Measurements from ENCODE around the gene VEGFB. TPM values are rescaled to one million over a fixed set of nuclear protein-coding genes. Genes with fewer than 3 reads are reported as not detected.

Gene VEGFB
- total RNA-seq, 1 experiment from 2014 or later, result 43.4 TPM

DNA sequence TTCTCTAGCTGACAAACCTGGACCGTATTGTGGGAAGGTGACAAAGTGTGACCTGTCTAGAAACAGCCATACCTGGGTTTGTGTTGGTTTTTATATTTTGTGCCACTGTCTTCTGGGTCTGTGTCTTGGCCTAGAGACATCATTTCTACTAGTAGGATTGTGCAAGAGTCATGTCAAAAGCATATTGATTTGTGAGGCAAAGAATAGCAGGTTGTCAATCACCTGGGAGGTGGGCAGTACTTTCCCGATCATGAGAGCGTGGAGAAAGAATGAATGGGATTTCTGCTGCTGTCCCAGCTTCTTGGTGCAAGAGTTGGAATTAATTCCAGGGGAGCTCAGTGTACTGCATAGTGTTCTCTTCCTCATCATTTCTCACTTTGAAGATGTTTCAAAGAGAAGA, 32.8 kb upstream of the VEGFB start:
- DNase-seq, result no peak
- Histone ChIP-seq H4K20me1 (ENCODE audit: insufficient read depth, low read depth, low read length) (peaks cover 5% of the 10 kb centered on the region; the same call in 1 of the 2 replicates), H3K9me3 (ENCODE audit: low read length) (no peaks in the 10 kb centered on the region), H2AFZ (ENCODE audit: low read length) (no peak overlapping the region), H3K9me2 (replicated peaks; ENCODE audit: insufficient read depth, low read length) (no peaks in the 10 kb centered on the region), H3K9ac (ENCODE audit: low read length) (no peak overlapping the region), H3K4me3 (ENCODE audit: low read length) (no peak overlapping the region), H3K79me2 (ENCODE audit: low read length) (peaks cover 10% of the 10 kb centered on the region), H3K27ac (ENCODE audit: low read length) (no peak overlapping the region), H3K36me3 (ENCODE audit: insufficient read depth, low read length) (peaks cover 46% of the 10 kb centered on the region; the same call in 1 of the 2 replicates), H3K4me2 (ENCODE audit: low read depth, low read length, poor library complexity, severe bottlenecking) (no peak overlapping the region), H3K27me3 (ENCODE audit: low read length) (no peaks in the 10 kb centered on the region), H3K4me1 (ENCODE audit: low read length) (peaks cover 44% of the 10 kb centered on the region)

DNA sequence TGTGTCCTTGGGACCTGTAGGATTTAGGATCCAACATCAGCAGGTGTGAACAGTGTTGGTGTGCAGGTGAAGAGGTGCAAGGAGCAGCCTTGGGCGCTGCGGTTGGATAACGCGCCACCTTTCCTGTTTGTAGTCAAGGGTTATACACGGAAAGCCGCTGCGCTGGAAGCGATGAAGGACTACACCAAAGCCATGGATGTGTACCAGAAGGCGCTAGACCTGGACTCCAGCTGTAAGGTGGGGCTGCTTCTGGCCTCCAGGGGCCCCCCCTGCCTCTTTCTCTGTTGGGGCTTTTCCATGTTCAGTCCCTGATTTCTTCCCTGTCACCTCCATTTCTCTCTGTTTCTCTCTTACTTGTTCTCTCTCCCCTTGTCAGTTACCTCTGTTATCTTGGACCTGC, 31.4 kb upstream of the VEGFB start:
- Histone ChIP-seq H3K9me2 (replicated peaks; ENCODE audit: insufficient read depth, low read length) (no peaks in the 10 kb centered on the region), H3K27me3 (ENCODE audit: low read length) (no peaks in the 10 kb centered on the region), H3K4me1 (ENCODE audit: low read length) (peaks cover 58% of the 10 kb centered on the region), H3K36me3 (ENCODE audit: insufficient read depth, low read length) (peaks cover 32% of the 10 kb centered on the region; the same call in 1 of the 2 replicates), H3K9ac (ENCODE audit: low read length) (no peak overlapping the region), H3K27ac (ENCODE audit: low read length) (no peak overlapping the region), H3K79me2 (ENCODE audit: low read length) (peaks cover 14% of the 10 kb centered on the region; the same call in 1 of the 2 replicates), H4K20me1 (ENCODE audit: insufficient read depth, low read depth, low read length) (peaks cover 5% of the 10 kb centered on the region; the same call in 1 of the 2 replicates), H3K4me3 (ENCODE audit: low read length) (no peak overlapping the region), H3K9me3 (ENCODE audit: low read length) (no peaks in the 10 kb centered on the region), H3K4me2 (ENCODE audit: low read depth, low read length, poor library complexity, severe bottlenecking) (no peak overlapping the region), H2AFZ (ENCODE audit: low read length) (no peak overlapping the region)
- DNase-seq, result no peak

DNA sequence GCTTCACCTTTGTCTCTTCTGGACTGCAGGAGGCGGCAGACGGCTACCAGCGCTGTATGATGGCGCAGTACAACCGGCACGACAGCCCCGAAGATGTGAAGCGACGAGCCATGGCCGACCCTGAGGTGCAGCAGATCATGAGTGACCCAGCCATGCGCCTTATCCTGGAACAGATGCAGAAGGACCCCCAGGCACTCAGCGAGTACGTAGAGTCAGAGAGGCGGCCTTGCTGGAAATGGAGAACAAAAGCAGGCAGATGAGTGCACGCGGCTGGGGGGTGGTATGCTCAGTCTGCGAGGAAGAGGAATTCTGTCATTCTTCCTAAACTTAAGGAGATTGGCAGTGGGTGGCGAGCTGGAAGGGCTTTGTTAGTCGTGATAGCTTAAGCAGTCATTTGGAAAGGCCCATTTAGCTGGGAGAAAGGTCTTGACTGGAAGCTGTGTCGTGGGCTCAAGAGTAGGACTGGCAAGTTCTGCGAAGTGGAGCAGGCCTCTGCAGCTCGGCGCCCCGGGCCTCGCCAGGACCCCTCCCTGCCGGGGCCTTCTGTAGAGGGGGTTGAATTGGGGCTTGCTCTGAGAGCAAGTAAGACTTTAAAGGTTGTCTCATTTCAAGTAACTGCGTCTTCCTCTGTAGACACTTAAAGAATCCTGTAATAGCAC, 30.8 kb upstream of the VEGFB start:
- Histone ChIP-seq H3K9ac (ENCODE audit: low read length) (no peak overlapping the region), H2AFZ (ENCODE audit: low read length) (no peak overlapping the region), H3K4me1 (ENCODE audit: low read length) (peaks cover 64% of the 10 kb centered on the region), H3K9me2 (replicated peaks; ENCODE audit: insufficient read depth, low read length) (no peaks in the 10 kb centered on the region), H3K9me3 (ENCODE audit: low read length) (no peaks in the 10 kb centered on the region), H3K4me3 (ENCODE audit: low read length) (no peak overlapping the region), H4K20me1 (ENCODE audit: insufficient read depth, low read depth, low read length) (peaks cover 5% of the 10 kb centered on the region; the same call in 1 of the 2 replicates), H3K4me2 (ENCODE audit: low read depth, low read length, poor library complexity, severe bottlenecking) (no peak overlapping the region), H3K79me2 (ENCODE audit: low read length) (peaks cover 18% of the 10 kb centered on the region; the same call in 1 of the 2 replicates), H3K36me3 (ENCODE audit: insufficient read depth, low read length) (peaks cover 33% of the 10 kb centered on the region; the same call in 1 of the 2 replicates), H3K27me3 (ENCODE audit: low read length) (no peaks in the 10 kb centered on the region), H3K27ac (ENCODE audit: low read length) (no peak overlapping the region)
- no peak for DNase-seq

DNA sequence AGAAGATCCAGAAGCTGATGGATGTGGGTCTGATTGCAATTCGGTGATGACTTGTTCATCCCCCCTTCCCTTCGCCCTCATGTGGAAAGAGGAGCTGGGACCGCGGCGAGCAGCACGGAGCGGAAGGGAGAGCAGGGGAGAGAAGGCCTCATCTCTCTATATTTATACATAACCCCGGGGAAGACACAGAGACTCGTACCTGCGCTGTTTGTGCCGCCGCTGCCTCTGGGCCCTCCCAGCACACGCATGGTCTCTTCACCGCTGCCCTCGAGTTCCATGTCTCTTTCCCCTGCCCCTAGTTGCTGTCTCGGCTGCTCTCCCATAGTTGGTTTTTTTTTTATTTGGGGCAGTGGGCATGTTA, 30.3 kb upstream of the VEGFB start:
- H3K27ac ChIP-seq (ENCODE audit: low read length), result peak overlapping the region; percentile 92; the same call in 1 of the 2 replicates
- peaks cover 36% of the 10 kb centered on the region; the same call in 1 of the 2 replicates for H3K36me3 ChIP-seq (ENCODE audit: insufficient read depth, low read length)
- no peaks in the 10 kb centered on the region for H3K27me3 ChIP-seq (ENCODE audit: low read length)
- H3K79me2 ChIP-seq (ENCODE audit: low read length), result peaks cover 18% of the 10 kb centered on the region; the same call in 1 of the 2 replicates
- peak overlapping the region; percentile 90 for H3K4me2 ChIP-seq (ENCODE audit: low read depth, low read length, poor library complexity, severe bottlenecking)
- peaks cover 66% of the 10 kb centered on the region for H3K4me1 ChIP-seq (ENCODE audit: low read length)
- H3K9ac ChIP-seq (ENCODE audit: low read length), result no peak overlapping the region
- H4K20me1 ChIP-seq (ENCODE audit: insufficient read depth, low read depth, low read length), result peaks cover 5% of the 10 kb centered on the region; the same call in 1 of the 2 replicates
- H3K4me3 ChIP-seq (ENCODE audit: low read length), result no peak overlapping the region
- no peaks in the 10 kb centered on the region for H3K9me3 ChIP-seq (ENCODE audit: low read length)
- DNase-seq, result no peak
- H2AFZ ChIP-seq (ENCODE audit: low read length), result no peak overlapping the region
- no peaks in the 10 kb centered on the region for H3K9me2 ChIP-seq (replicated peaks; ENCODE audit: insufficient read depth, low read length)

DNA sequence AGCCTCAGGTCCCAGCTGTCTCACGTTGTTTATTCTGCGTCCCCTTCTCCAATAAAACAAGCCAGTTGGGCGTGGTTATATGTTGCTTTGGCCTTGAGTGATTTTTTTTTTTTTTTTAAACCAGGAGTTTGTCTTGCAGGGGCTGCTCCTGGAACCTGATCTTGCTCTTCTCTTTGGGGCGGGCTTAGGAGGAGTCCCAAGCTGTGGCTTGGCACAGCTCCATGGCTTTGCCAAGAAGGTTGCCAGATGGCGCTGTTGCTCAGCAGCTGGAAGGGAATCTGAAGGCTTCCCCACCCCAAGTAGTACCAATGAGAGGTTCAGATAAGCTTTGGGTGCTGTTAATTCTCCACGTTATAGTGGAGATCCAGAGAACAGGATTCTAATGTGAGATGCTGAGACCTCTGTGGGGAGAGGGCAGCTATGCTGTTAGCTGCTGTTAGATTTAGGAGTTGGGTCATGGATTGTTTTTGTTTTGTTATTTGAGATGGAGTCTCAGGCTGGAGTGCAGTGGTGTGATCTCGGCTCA, 29.9 kb upstream of the VEGFB start:
- Histone ChIP-seq H3K36me3 (ENCODE audit: insufficient read depth, low read length) (peaks cover 36% of the 10 kb centered on the region; the same call in 1 of the 2 replicates), H3K9me3 (ENCODE audit: low read length) (no peaks in the 10 kb centered on the region)
- DNase-seq, result peak; percentile 93

DNA sequence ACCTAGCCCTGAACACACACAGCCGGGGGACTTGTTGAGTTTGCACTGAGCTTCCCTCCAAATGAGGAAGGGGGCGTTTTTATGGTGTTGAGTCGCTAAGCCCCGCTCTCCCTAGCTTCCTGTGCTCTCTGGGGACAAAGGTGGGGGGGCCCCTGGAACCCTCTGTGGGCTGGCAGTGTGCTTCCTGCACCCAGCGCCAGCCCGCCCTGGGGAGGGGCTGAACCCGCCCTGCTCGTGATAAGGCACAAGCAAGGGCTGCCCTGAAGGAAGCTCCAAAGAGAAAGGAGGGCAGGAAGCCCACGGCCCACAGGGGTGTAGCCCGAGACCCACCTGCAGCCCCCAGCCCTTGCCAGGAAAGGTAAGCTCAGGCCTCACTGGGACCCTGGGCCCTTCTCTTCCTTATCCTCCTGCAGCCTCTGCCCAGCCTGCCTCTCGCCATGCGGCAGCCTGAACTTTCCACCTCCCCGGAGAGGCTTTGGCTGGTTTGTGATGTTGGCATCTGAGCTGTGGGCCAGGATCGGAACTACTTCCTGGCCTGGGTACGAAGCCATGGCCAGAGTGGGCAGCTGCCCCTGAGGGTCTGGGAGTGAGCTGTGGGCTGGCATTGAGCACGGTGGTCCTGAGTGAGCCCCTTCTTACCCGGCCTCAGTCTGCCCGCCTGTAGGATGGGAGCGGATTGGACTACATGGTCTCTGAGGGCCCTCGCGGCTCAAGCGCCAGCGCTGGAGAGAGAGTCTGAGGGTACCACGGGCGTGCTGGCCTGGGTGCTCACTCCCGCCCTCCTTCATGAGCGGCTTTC, 27.7 kb upstream of the VEGFB start, which contains the start of gene FERMT3:
FERMT3 (plus strand) TSS at position 265 of the 799 bp plus-strand sequence. CDS start 644 bp downstream, outside the sequence.
- no peak within 1 kb of the TSS; the same call in 1 of the 2 replicates for H2AFZ ChIP-seq (ENCODE audit: low read length)

More for the DNA sequence above, 29.9 kb upstream of the VEGFB start:
- Histone ChIP-seq H2AFZ (ENCODE audit: low read length) (no peak overlapping the region), H3K79me2 (ENCODE audit: low read length) (peaks cover 18% of the 10 kb centered on the region; the same call in 1 of the 2 replicates), H3K4me2 (ENCODE audit: low read depth, low read length, poor library complexity, severe bottlenecking) (peak overlapping the region; percentile 90), H3K27me3 (ENCODE audit: low read length) (no peaks in the 10 kb centered on the region), H3K4me3 (ENCODE audit: low read length) (no peak overlapping the region), H4K20me1 (ENCODE audit: insufficient read depth, low read depth, low read length) (peaks cover 5% of the 10 kb centered on the region; the same call in 1 of the 2 replicates), H3K4me1 (ENCODE audit: low read length) (peaks cover 66% of the 10 kb centered on the region), H3K27ac (ENCODE audit: low read length) (peak overlapping the region; percentile 92), H3K9me2 (replicated peaks; ENCODE audit: insufficient read depth, low read length) (no peaks in the 10 kb centered on the region), H3K9ac (ENCODE audit: low read length) (0 out of 2 replicates have a peak overlapping the region, but pooled peaks have one; percentile 44)

DNA sequence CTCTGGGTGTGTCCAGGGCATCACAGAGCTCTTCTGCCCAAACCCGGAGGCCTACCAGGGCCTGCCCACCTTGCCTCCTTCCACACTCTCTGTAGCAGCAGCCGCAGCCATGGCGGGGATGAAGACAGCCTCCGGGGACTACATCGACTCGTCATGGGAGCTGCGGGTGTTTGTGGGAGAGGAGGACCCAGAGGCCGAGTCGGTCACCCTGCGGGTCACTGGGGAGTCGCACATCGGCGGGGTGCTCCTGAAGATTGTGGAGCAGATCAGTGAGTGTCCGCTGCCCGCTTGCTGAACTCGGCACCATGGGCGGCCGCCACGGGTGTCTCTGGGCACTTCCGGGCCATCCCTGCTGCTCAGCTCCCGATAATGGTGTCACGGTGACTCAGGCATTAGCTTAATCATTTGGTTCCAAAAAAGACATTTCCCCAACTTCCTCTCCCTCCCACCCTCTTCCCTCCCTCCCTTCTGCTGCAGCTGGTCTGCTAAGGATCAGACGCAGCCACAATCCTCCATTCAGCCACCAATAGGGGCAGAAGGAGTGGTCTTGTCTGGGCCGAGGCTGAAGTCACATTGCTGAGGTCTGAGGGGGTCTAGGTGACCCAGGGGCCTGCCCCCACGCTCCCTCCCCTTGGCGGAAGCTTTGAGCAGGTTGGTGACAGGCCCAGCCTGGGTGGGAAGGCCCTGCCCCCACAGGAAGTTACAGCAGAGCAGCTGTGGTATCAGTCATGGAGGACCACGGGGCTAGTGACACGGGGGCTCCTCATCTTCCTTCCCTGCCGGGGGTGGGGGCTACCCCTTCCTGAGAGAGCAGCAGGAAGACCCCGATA, 26.9 kb upstream of the VEGFB start:
- Histone ChIP-seq H3K9ac (ENCODE audit: low read length) (peak overlapping the region; percentile 91), H3K27ac (ENCODE audit: low read length) (peak overlapping the region; percentile 92), H2AFZ (ENCODE audit: low read length) (no peak overlapping the region; the same call in 1 of the 2 replicates), H3K9me3 (ENCODE audit: low read length) (no peaks in the 10 kb centered on the region), H3K4me3 (ENCODE audit: low read length) (peak overlapping the region; percentile 82), H3K4me2 (ENCODE audit: low read depth, low read length, poor library complexity, severe bottlenecking) (peak overlapping the region; percentile 90), H3K36me3 (ENCODE audit: insufficient read depth, low read length) (peaks cover 21% of the 10 kb centered on the region; the same call in 1 of the 2 replicates), H3K9me2 (replicated peaks; ENCODE audit: insufficient read depth, low read length) (no peaks in the 10 kb centered on the region), H4K20me1 (ENCODE audit: insufficient read depth, low read depth, low read length) (peaks cover 8% of the 10 kb centered on the region; the same call in 1 of the 2 replicates), H3K79me2 (ENCODE audit: low read length) (peaks cover 18% of the 10 kb centered on the region; the same call in 1 of the 2 replicates), H3K4me1 (ENCODE audit: low read length) (peaks cover 75% of the 10 kb centered on the region), H3K27me3 (ENCODE audit: low read length) (no peaks in the 10 kb centered on the region)
- peak; percentile 83 for DNase-seq

More for the DNA sequence above, 27.7 kb upstream of the VEGFB start, which contains the start of gene FERMT3:
- Histone ChIP-seq H3K9me2 (replicated peaks; ENCODE audit: insufficient read depth, low read length) (no peaks in the 10 kb centered on the region), H3K27ac (ENCODE audit: low read length) (peak within 1 kb of the TSS; percentile 92), H3K4me3 (ENCODE audit: low read length) (peak within 1 kb of the TSS; percentile 82), H3K9me3 (ENCODE audit: low read length) (no peaks in the 10 kb centered on the region), H3K4me2 (ENCODE audit: low read depth, low read length, poor library complexity, severe bottlenecking) (peak within 1 kb of the TSS; percentile 90), H4K20me1 (ENCODE audit: insufficient read depth, low read depth, low read length) (peaks cover 8% of the 10 kb centered on the region; the same call in 1 of the 2 replicates), H3K4me1 (ENCODE audit: low read length) (peaks cover 70% of the 10 kb centered on the region), H3K79me2 (ENCODE audit: low read length) (peaks cover 18% of the 10 kb centered on the region; the same call in 1 of the 2 replicates), H3K36me3 (ENCODE audit: insufficient read depth, low read length) (peaks cover 21% of the 10 kb centered on the region; the same call in 1 of the 2 replicates), H3K9ac (ENCODE audit: low read length) (peak within 1 kb of the TSS; percentile 91), H3K27me3 (ENCODE audit: low read length) (no peaks in the 10 kb centered on the region)
- DNase-seq, result peak; percentile 91

Data from Karpas-422 (cell line).